Measurements from ENCODE around the gene OTULIN.

OTULIN gene

GRCh38 chr5:14696057-14696456 lies 31.5 kb downstream of the OTULIN start:
- ATAC-seq (ENCODE audit: insufficient read depth, low read depth) (no peak), DNase-seq (no peak)
- peaks cover 91% of the 10 kb centered on the region for H3K36me3 ChIP-seq (ENCODE audit: insufficient read depth, low read length)
- H3K27me3 ChIP-seq (ENCODE audit: insufficient read depth, low read length, poor library complexity): no peaks in the 10 kb centered on the region
- no peak overlapping the region for H3K4me3 ChIP-seq (ENCODE audit: low read depth in 1 of 2, low read length in 2 of 2)
- H3K27ac ChIP-seq (ENCODE audit: low read length): no peak overlapping the region
- TF ChIP-seq, protein P1, sequence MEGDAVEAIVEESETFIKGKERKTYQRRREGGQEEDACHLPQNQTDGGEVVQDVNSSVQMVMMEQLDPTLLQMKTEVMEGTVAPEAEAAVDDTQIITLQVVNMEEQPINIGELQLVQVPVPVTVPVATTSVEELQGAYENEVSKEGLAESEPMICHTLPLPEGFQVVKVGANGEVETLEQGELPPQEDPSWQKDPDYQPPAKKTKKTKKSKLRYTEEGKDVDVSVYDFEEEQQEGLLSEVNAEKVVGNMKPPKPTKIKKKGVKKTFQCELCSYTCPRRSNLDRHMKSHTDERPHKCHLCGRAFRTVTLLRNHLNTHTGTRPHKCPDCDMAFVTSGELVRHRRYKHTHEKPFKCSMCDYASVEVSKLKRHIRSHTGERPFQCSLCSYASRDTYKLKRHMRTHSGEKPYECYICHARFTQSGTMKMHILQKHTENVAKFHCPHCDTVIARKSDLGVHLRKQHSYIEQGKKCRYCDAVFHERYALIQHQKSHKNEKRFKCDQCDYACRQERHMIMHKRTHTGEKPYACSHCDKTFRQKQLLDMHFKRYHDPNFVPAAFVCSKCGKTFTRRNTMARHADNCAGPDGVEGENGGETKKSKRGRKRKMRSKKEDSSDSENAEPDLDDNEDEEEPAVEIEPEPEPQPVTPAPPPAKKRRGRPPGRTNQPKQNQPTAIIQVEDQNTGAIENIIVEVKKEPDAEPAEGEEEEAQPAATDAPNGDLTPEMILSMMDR (IDR thresholded peaks at IDR 0.05; ENCODE audit: borderline replicate concordance, extremely low read depth, low read length, poor library complexity, severe bottlenecking): no peak
- no peak for TF ChIP-seq EZH2 (IDR thresholded peaks at IDR 0.05; ENCODE audit: borderline replicate concordance, low read depth, low read length, severe bottlenecking)
- H3K9ac ChIP-seq (ENCODE audit: low read depth, low read length): no peak overlapping the region
- H4K20me1 ChIP-seq (ENCODE audit: insufficient read depth, low read length): peaks cover 10% of the 10 kb centered on the region
- H3K79me2 ChIP-seq (ENCODE audit: insufficient read depth, low read length): no peaks in the 10 kb centered on the region
- no peaks in the 10 kb centered on the region for H3K4me1 ChIP-seq (ENCODE audit: insufficient read depth, low read length)
- H3K9me3 ChIP-seq (ENCODE audit: insufficient read depth, low read length, severe bottlenecking): no peaks in the 10 kb centered on the region
- no peak overlapping the region for H3K4me2 ChIP-seq (ENCODE audit: insufficient read depth, low read length)
- H2AFZ ChIP-seq (ENCODE audit: low read depth, low read length): no peak overlapping the region

- peaks cover 14% of the 10 kb centered on the region for H4K20me1 ChIP-seq (ENCODE audit: insufficient read depth, low read length)
- peaks cover 91% of the 10 kb centered on the region for H3K36me3 ChIP-seq (ENCODE audit: insufficient read depth, low read length)
- no peak overlapping the region for H3K4me3 ChIP-seq (ENCODE audit: low read depth in 1 of 2, low read length in 2 of 2)
- no peak overlapping the region for H3K4me2 ChIP-seq (ENCODE audit: insufficient read depth, low read length)
- DNase-seq (no peak), ATAC-seq (ENCODE audit: insufficient read depth, low read depth) (no peak)
- no peaks in the 10 kb centered on the region for H3K79me2 ChIP-seq (ENCODE audit: insufficient read depth, low read length)
- no peak overlapping the region for H2AFZ ChIP-seq (ENCODE audit: low read depth, low read length)
- no peak overlapping the region for H3K27ac ChIP-seq (ENCODE audit: low read length)
- no peaks in the 10 kb centered on the region for H3K4me1 ChIP-seq (ENCODE audit: insufficient read depth, low read length)
- TF ChIP-seq, protein P1 (IDR thresholded peaks at IDR 0.05; ENCODE audit: borderline replicate concordance, extremely low read depth, low read length, poor library complexity, severe bottlenecking): no peak
- TF ChIP-seq EZH2 (IDR thresholded peaks at IDR 0.05; ENCODE audit: borderline replicate concordance, low read depth, low read length, severe bottlenecking): no peak
- H3K9me3 ChIP-seq (ENCODE audit: insufficient read depth, low read length, severe bottlenecking): no peaks in the 10 kb centered on the region
- no peaks in the 10 kb centered on the region for H3K27me3 ChIP-seq (ENCODE audit: insufficient read depth, low read length, poor library complexity)
- no peak overlapping the region for H3K9ac ChIP-seq (ENCODE audit: low read depth, low read length)
Measured at GRCh38 chr5:14696851-14697250, 32.3 kb downstream of the OTULIN start.

DNA sequence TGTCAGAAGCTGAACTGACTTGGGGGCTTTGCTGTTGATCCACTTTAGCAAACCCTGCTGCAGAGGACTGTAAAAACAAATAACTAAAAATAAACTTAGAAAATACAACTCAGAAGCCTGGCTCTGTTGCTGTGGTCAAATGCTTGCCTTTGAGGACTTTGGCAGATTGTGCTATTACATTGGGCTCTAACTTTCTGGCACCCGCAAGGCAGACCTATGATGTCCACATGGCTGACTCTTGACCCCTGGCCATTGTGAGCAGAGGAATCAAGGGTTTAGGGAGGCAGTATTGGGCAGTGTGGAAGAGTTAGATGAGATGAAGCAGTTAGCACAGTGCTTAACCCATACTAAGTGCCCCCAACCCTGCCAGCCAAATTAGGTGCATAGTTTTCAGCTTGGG lies 34.0 kb downstream of the OTULIN start:
- Histone ChIP-seq H3K4me2 (ENCODE audit: insufficient read depth, low read length) (no peak overlapping the region), H3K9me3 (ENCODE audit: insufficient read depth, low read length, severe bottlenecking) (no peaks in the 10 kb centered on the region), H3K36me3 (ENCODE audit: insufficient read depth, low read length) (peaks cover 89% of the 10 kb centered on the region), H4K20me1 (ENCODE audit: insufficient read depth, low read length) (peaks cover 10% of the 10 kb centered on the region), H3K27ac (ENCODE audit: low read length) (no peak overlapping the region), H3K9ac (ENCODE audit: low read depth, low read length) (no peak overlapping the region), H3K79me2 (ENCODE audit: insufficient read depth, low read length) (no peaks in the 10 kb centered on the region), H3K4me1 (ENCODE audit: insufficient read depth, low read length) (no peaks in the 10 kb centered on the region), H3K4me3 (ENCODE audit: low read depth in 1 of 2, low read length in 2 of 2) (no peak overlapping the region), H2AFZ (ENCODE audit: low read depth, low read length) (no peak overlapping the region), H3K27me3 (ENCODE audit: insufficient read depth, low read length, poor library complexity) (no peaks in the 10 kb centered on the region)
- TF ChIP-seq EZH2 (IDR thresholded peaks at IDR 0.05; ENCODE audit: borderline replicate concordance, low read depth, low read length, severe bottlenecking): no peak
- TF ChIP-seq, protein P1 (IDR thresholded peaks at IDR 0.05; ENCODE audit: borderline replicate concordance, extremely low read depth, low read length, poor library complexity, severe bottlenecking): no peak
- ATAC-seq (ENCODE audit: insufficient read depth, low read depth) (no peak), DNase-seq (no peak)

DNA sequence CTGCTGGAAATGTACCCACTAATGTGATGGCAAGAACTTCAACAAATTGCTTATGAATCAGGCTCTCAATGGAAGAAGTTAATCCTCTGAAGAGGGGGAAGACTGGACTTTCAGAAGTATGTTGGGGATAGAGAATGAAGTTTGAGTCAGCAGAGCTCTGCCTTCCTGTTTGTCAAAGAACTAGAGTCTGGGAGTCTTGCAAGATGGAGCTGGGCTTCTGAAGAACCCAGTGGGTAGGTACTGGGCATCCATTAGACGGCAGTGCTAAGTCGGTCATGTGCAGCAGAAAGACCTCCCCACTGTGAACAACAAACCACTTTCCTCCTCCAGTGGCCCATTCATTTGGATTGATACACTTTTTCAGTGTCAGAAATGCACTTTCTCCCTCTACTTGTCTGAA lies 34.6 kb downstream of the OTULIN start:
- Histone ChIP-seq H4K20me1 (ENCODE audit: insufficient read depth, low read length) (peaks cover 10% of the 10 kb centered on the region), H3K79me2 (ENCODE audit: insufficient read depth, low read length) (no peaks in the 10 kb centered on the region), H3K27me3 (ENCODE audit: insufficient read depth, low read length, poor library complexity) (no peaks in the 10 kb centered on the region), H3K27ac (ENCODE audit: low read length) (no peak overlapping the region), H2AFZ (ENCODE audit: low read depth, low read length) (no peak overlapping the region), H3K36me3 (ENCODE audit: insufficient read depth, low read length) (peaks cover 88% of the 10 kb centered on the region), H3K4me3 (ENCODE audit: low read depth in 1 of 2, low read length in 2 of 2) (no peak overlapping the region), H3K9me3 (ENCODE audit: insufficient read depth, low read length, severe bottlenecking) (no peaks in the 10 kb centered on the region), H3K9ac (ENCODE audit: low read depth, low read length) (no peak overlapping the region), H3K4me1 (ENCODE audit: insufficient read depth, low read length) (no peaks in the 10 kb centered on the region), H3K4me2 (ENCODE audit: insufficient read depth, low read length) (no peak overlapping the region)
- no peak for TF ChIP-seq EZH2 (IDR thresholded peaks at IDR 0.05; ENCODE audit: borderline replicate concordance, low read depth, low read length, severe bottlenecking)
- TF ChIP-seq, protein P1 (IDR thresholded peaks at IDR 0.05; ENCODE audit: borderline replicate concordance, extremely low read depth, low read length, poor library complexity, severe bottlenecking): no peak
- ATAC-seq (ENCODE audit: insufficient read depth, low read depth): no peak
- no peak for DNase-seq

Data from DND-41 (cell line).